ENCODE measurements around the gene GSTT2B.
"Not testable (repeated sequence)": the region's sequence is repeated elsewhere in the genome, so short reads cannot be mapped to it uniquely, and the experiment has no call there.

Gene GSTT2B, protein sequence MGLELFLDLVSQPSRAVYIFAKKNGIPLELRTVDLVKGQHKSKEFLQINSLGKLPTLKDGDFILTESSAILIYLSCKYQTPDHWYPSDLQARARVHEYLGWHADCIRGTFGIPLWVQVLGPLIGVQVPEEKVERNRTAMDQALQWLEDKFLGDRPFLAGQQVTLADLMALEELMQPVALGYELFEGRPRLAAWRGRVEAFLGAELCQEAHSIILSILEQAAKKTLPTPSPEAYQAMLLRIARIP

DNA sequence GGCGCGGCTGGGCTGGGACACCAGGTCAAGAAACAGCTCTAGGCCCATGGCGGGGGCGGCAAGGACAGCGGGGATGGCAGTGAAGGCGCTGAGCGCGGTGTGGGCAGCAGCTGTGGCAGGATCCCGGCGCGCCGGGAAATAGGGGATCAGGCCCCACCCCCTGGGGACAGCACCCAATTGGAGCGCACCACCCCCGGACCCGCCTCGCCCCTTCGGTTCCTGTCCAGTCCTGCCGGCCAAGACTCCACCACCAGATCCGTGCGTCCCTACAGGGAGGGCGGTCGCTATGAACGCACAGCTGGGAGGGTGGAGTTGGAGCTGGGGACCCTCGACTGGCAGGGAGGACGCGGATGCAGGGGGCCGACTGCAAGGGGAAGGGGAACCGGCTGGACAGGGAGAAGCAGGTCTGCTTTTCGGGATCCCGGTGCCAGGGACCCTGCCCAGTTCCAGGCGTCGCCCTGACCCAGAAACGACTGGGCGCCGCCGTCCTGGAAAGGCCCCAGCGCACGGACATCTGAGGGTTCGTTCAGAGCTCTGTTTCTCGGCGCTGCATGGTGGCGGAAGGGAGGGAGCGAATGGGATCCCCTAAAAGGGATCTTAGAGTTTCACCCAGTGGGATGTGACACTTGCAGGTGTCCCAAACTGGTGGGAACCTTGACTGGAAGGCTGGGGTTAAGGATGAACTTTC lies at the start of gene GSTT2B:
TSS of gene GSTT2B (minus strand) at position 112 of the 688 bp plus-strand sequence. CDS start at position 48, 64 bp downstream.
- DNase-seq, result not testable (repeated sequence)

DNA sequence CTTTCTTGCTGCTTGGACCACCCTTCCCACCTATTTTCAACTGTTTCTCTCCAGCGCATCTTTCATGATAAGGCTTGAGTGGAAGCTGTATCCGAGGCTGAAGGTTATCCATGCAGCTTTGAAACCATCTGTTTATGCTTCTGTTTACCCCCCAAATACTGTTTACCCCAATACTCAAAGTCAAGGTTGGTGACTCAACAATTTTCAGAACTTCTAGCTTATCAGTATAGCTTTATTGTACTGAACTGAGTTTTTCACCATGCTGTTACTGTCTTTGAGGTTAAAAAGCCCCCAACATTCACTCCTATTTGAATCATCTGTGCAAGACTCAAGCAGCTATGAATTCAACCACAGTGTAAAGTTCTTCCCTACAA lies 49.0 kb upstream of the GSTT2B start:
- DNase-seq, result no peak

DNA sequence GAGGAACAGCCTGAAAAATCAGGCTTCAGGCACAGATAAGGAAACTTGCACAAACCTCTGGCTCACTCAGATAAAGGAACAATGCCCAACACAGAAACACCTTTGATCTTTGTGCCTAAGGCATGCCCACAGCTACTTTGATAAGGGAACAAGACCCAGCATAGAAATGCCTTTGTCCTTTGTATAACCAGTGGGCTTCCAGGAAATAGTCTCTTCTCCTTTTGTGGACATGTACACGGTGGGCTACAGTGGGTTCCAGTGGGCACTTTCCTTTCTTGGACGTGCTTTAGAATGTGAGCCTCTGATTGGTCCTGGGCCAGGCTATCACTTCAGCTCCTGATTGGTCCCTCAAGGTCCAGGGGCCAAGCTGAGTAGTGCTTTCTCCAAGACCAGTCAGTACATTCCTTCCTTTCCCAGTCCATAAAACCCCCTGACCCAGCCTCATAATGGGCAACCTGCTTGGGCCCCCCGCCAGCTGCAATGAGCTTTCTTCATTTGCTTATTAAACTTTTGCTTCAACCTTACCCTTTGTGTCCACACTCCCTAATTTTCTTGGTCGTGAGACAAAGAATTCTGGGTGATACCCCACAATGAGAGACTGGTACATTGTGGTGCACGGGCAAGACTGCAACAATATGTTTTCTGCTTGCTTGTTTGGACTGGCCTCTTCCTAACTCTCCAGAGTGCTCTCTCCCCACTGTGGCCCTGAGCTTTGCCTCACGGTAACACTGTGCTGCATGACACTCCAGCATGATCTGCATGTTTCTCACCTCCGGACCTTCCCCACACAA lies 48.4 kb upstream of the GSTT2B start:
- DNase-seq, result no peak

DNA sequence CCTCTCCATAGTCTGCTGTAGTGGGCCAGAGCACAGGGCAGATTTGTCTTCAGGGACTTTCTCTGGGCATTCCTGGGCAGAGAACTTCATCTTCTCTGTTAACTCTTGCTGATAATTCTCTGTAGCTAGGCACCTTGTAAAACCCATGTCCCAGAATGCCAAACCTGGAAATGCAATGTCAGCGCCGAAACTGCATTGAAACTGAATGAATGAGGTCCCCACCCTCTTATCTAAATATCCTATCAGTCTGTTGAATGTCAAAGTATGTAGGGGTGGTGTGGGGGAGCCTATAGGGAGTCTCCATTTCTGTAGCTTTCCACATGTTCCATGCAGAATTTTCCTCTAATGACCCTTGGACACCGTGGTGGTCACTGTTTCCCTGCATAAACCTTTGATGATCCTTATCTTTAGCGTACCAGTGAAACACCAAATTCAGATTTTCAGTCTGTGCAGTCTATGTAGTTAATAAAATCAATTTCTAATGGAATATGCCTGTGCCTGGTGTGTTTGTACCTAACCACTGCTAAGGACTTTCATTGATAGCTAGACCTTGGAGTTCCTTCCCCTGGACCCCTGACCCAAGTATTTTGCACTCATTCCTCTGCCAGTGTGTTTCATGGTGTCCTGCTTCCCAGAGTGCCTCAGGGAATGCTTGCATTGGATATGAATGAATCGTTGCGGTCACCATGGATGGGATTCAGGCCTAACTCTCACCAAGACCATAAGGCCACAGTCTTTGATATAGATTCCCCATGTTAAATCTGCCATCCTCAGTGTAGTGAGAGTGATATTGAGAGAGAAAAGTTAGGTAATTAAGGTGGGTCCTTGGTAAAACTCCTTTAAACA lies 47.6 kb upstream of the GSTT2B start:
- DNase-seq, result no peak

DNA sequence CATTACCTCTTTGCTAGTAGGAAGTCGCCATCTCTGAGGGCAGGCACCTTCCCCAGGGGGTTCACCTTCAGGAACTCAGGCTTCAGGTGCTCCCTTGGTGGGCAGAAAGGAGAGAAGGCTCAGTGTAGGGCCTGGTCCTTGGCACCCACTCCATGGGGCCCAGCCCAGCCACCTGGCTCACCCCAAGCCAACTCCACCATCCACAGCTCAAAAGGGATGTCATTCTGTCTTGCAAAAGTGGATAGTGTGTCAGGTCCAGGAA lies 47.0 kb upstream of the GSTT2B start:
- DNase-seq, result no peak

DNA sequence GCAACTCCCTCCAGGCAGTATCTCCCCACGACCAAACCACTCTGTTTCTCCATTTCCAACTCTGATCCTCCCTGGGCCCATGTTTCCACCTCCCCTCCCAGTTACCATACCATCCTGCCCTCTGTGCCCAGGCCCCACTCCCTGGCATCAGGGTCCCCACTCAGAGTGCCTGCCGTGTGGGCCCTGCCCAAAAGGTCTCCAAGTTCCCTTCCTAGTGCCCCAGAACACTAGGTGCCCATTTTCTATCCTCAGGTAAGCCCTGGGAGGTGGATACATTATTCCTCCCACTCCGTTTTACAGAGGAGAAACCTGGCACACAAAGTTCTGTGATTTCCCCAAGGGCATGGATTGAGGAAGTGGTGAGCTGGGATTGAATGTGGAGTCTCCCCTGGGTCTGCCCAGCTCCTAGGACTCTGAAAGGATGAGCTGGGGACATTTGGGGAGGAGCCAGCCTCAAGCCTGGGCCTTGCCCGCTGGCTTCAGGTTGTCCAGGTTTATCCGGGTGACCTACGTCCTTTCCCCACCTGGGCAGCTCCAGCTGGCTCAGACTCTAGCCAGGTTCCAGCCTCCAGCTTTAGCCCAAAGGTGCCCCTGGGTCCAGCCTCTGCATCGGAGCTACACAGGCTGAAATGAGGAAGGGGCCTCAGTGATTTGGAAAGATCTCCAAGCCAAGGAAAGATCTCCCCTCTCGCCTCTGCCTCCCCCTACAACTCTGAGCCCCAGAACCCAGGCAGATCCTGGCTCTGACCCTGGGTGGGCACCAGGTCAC lies 46.4 kb upstream of the GSTT2B start:
- no peak for DNase-seq

DNA sequence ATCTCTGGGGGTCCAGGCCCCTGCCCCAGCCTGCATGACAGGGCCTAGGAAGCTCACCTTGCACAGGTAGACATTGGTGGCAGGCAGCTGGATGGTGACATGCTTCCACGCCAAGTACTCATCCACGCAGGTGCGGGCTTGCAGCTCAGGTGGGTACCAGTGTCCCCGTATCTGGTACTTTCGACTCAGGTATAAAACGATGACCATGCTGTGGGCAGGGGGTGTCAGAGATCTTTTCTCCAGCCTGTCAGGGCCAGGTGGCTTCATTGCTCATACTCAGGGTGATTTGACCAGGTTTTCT lies 45.9 kb upstream of the GSTT2B start:
- no peak for DNase-seq

DNA sequence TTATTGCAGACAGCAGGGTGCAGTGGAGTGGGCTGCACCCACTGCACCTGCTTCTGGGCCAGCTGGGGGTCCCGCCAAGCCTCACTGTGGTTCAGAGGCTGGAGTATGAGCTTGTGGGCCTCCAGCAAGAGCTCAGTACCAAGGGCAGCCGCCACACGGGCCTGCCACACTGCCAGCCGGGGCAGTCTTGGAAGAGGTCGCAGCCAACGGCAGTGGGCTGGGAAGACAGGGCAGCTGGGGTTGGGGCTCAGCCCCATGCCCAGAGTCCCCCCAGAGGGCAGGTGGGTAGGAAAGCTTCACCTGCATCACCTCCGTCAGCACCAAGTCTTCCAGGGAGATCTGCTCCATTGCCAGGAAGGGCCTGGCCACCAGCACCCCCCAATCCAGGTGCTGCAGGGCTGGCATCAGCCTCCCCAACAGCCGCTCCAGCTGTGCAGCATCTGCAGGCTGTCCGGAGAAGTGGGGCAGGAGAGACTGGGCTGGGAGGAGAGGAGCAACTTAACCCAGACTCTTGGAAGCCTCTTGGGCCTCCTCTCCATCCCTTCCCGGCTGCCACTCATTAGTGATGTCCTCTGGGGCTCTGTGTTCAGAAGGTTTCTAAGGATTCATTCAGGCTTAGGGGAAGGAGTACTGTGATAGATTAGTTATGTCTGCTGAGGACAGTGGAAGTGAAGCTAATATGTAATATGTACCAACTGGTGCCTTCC lies 45.4 kb upstream of the GSTT2B start:
- no peak for DNase-seq

DNA sequence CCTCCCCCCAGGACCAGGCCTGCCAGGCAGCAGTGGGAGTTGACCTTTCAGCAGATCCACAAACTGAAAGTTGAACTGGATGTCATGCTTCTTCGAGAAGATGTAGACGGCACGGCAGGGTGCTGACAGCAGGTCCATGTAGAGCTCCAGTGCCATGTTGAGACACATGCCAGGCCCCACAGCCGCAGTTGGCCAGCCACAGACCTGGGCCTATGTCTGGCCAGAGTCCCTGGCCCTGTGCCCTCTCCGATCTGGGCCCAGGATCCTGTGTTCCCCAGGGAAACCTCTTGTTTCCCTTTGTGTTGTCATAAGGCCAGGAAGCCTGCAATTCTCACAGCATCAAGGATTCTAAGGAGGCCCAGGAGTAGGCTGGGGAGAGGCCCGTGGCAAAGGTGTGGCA lies 44.2 kb upstream of the GSTT2B start, which contains the start of gene GSTT4:
TSS of gene GSTT4 (minus strand) at position 253 of the 400 bp plus-strand sequence. CDS start at position 156, 97 bp downstream.
- no peak for DNase-seq

DNA sequence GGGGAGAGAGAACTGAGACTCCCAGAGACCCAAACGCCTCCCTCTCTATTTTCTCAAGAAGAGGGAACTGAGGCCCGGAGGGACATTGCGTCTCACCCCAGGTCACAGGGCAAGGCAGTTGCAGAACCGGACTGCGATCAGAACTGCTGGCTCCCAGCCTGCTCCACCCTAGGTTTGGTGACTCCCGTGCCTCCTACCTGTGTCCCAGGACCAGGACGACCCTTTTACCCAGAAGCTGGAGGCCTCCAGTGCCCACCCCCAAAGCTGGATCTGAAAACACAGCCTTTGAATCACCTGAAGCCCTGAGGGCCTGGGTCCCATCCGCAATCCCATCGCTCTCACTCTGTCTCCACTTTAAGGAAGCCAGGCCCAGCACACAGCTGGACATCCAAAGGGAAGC lies 42.9 kb upstream of the GSTT2B start:
- no peak for DNase-seq

DNA sequence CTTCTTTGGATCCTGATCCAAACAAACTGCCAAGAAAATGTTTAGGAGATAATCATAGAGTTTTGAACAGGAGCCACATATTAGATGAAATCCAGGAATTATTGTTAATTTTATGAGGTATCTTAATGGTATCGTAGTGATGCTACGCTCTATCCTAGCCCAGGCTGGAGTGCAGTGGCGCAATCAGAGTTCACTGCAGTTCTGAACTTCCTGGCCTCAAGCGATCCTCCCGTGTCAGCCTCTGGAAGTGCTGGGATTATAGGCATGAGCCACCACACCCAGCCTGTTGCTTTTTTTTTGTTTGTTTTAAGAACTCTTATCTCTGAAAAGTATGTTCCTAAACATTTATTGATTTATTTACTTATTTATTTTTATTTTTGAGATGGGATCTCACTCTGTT lies 41.9 kb upstream of the GSTT2B start:
- DNase-seq, result no peak

DNA sequence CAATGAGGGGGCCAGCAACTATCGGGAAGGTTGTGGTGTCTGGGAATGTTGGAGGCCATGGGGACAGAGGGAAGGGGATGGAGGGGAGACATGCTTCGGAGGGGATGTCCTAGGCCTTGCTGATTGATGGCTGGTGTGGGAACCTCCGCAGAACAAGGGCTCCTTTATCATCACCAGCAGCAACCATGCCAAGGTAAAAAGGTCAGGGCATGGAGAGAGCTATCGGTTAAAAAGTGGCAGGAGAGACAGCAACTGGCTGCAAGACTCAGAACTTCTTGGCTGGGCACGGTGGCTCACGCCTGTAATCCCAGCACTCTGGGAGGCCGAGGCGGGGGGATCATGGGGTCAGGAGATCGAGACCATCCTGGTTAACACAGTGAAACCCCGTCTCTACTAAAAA lies 41.3 kb upstream of the GSTT2B start:
- DNase-seq, result no peak

DNA sequence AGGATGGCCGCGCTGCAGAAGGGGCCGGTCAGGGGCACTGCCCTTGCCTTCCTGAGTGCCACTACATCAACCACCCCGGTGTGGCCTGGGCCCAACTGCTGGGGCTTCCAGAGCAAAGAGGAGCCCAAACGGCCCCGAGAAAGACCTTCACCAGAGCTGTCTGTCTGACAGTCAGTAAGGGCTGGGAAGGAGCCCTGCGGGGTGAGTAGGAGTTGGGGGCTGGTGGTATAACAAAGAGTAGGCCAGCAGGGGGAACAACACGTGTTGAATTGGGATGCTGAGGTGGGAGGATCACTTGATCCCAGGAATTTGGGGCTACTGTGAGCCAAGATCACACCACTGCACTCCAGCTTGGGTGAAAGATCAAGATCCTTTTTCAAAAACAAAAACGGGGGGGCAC lies 40.3 kb upstream of the GSTT2B start:
- DNase-seq, result no peak

DNA sequence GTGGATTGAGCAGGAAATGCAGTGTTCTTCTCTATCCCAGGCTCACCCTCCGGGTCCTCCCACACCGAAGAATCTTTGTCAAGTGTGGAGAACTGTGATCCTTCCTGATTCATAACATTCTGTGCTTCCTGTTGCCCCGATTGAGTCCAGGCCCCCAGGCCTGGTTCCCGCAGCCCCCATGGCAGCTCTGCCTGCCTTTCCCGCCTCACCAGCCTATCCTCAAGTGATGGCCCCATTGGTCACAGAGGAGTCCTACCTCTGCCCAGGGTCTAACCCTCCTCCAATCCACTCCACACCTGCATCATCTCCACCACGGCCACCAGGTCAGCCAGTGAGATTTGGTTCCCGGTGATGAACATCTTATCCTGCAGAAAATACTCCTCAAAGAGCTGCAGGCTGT lies 38.8 kb upstream of the GSTT2B start:
- DNase-seq, result not testable (repeated sequence)

DNA sequence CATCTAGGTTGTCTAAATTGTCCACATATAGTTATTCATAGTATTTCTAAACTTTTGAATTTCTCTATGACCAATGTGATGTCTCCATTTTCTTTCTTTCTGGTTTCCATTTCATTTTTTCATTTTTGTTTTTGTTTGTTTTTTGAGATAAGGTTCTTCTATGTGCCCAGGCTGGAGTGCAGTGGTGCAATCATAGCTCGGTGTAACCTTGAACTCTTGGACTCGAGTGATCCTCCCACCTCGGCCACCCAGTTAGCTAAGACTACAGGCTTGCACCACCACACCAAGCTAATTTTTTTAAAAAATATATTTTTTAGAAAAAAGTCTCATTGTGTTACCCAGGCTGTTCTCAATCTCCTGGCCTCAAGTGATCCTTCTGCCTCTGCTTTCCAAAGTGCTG lies 36.1 kb upstream of the GSTT2B start:
- DNase-seq, result no peak

DNA sequence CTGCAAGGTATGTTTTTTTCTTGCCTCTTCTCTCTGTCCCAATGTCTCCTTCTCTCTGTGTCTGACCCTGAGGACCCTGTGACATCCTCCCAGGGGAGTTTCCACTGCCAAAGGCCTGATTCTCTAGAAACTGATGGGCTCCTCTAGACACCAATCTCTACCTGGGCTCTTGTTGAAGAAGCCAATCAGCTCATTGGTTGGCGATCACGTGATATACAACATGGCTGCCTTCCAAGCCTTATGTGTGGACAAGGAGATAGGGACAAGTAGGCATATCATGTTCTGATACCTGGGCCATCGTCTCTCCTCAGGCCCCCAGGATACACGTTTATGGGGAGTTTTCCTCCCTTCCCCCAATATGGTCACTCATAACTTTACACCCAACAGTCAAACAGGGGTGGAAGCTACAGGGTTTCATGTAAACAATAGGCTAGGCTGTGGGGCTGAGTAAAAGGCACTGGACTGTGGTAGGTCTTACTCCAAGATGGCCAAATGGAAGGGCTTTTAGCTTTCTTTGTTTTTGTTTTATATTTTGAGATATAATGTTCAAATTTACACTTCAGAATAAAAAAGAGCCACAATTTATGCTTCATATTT lies 32.7 kb upstream of the GSTT2B start:
- not testable (repeated sequence) for DNase-seq

DNA sequence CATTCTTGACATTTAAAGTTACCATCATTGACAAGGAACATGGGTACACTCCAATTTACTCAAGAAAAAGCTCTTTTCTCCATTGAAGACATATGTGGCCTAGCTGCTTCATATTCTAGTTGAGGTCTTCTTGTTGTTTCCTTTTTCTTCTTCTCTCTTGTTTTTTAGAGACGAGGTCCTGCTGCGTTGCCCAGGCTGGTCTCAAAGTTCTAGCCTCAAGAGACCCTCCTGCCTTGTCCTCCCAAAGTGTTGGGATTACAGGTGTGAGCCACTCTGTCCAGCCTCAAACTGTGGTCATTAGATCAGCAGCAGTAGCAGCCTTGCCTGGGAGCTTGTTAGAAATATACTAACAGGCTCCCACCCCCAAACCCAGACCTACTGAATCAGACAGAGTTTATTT lies 32.1 kb upstream of the GSTT2B start:
- DNase-seq, result not testable (repeated sequence)

DNA sequence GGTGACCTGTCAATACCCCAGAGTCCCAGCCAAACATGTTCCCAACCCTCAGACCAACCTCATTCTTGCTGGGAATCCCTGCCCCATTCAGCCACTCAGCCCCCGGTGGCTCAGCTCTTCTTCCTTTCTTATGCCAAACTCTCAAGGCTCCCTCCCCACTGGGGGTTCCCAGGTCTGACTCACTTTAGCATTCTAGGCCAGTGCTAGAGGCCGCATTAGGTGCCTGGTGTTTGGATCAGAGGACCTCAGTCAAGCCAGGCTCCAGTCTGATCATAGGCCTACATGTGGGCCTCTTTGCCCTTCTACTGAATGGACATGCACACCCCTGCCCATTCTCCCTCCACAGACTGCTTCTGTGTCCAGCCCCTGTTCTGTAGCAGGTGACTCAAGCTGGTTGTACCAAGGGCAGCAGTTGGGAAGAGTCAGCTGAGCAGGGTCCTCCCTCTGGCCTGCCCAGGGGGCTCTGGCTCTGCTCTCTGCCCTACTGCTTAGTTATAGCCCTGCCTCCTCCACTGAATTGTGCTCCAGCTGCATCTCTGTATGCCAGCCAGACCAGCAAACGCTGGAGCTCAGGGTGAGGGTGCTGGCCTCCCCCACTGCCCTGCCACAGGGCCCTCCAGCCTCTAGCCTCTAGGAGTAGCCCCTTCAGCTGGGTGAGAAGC lies 28.7 kb upstream of the GSTT2B start:
- DNase-seq, result not testable (repeated sequence)

DNA sequence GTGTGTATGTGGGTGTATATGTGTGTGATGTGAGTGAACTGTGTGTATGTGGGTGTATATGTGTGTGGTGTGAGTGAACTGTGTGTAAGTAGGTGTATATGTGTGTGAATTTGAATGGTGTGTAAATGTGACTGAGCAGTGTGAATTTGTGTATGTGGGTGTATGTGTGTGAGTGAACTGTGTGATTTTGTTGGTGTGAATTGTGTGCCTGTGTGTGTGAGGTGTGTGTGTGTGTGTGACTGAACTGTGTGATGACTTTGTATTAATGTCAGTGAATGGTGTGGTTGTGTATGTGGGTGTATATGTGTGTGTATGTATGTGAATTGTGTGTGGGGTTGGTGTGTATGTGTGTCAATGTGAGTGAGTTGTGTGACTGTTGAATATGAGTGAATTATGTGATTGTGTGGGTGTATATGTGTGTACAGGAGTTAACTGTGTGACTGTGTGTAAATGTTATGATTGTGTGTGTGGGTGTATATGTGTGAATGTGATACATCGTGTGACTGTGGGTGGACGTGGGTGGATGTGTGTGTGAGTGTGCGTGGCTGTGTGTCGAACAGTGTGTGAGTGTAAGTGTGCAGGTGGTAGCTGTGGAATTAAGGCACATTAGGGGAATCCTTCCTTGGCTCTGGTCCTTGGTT lies 25.7 kb upstream of the GSTT2B start:
- not testable (repeated sequence) for DNase-seq

DNA sequence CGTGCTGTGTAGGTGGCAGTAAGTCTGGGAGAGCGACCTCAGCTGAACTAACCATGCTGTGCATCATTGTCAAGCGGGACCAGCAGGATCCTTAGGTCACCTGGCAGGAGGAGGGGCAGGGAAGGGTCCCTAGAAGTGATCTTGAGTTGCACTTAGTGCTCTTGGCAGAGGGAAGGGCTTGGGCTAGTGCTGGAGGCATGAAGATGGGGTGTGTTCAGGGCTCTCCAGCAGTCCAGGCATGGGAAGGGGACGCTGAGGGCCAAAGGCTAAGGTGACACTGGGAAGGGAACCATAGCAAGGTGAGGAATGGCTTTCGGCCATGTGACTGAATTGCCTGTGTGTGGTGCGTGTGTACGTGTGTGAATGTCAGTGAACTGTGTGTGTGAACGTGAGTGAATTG lies 25.1 kb upstream of the GSTT2B start:
- not testable (repeated sequence) for DNase-seq

All from CD4-positive, alpha-beta T cell treated with Interleukin-4 for 4 hours (primary cell).